GM19468 (cell line): ENCODE data around the gene LRRC53.

ENCODE experiments used
- ATAC-seq: cut with Tn5 transposase; IDR thresholded peaks from one replicate; pipeline ENCODE4 v1.9.1; 2021; ENCODE audit warnings: mild to moderate bottlenecking, moderate library complexity, moderate number of reproducible peaks; ENCODE audit not compliant: unreplicated experiment; ENCODE audit errors: extremely low read depth

Gene LRRC53

GRCh38 chr1:74512170-74512915 lies at the start of gene LRRC53:
Gene LRRC53 (minus strand): TSS chr1:74512611. CDS start chr1:74483349, 29,262 bp downstream.
- ATAC-seq = no peak

DNA sequence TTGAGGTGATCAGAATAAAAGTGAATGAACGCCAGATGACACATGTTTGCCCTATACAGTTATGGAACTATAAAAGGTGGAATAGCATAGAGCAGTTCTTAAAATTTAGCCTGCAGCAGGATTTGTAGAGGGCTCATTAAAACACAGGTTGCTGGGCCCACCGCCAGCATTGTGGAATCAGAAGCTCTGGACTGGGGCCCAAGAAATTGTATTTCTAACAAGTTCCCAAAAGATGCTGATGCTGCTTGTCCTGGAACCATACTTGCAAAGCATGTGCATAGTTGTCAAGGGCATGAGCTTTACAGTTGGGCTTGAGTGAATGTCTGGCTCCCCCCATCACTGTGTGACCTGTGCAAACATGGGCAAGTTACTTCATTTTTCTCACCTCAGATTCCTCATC lies 37.5 kb upstream of the LRRC53 start:
- no peak for ATAC-seq

GRCh38 chr1:74548961-74549750 lies 36.7 kb upstream of the LRRC53 start:
- ATAC-seq = no peak

DNA sequence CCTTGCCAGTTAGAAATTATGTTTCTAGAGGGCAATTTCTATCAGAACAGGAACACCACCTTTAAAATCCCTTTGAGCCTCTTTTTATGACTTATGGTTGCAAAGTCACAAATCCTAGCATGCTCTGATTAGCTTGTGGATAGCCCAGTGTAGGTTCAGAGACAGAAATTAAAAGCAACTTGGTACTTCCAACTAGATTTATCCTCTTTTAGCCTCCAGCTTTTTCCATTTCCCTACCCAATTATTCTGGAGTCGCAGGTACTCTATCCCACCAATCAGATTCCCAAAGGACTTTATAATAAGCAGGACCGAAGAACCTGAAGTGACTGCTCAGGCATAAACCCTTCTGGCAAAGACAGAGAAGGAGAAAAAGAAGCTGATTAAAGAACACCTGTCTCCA lies 33.4 kb upstream of the LRRC53 start:
- no peak for ATAC-seq

DNA sequence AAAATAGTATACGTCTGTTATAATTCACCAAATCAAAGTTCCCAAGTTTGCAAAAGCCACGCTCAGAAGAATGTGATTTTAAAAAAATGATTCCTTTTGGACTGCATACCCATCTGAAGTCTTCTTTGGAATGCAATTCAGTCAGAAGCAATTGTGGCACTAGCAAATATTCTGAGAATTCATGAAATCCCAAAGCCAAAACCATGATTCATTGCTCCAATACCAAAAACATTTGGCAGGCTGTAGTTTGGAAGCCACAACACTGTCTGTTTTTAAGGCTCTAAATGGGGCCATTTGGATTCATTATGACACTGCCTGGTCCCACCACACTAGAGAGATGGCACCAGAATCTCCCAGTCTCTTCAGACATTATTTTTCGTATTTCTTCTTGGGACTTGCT lies 21.8 kb upstream of the LRRC53 start:
- ATAC-seq = no peak

GRCh38 chr1:74531796-74532195 lies 19.4 kb upstream of the LRRC53 start:
- no peak for ATAC-seq

GRCh38 chr1:74530892-74531291 lies 18.5 kb upstream of the LRRC53 start:
- ATAC-seq = no peak

DNA sequence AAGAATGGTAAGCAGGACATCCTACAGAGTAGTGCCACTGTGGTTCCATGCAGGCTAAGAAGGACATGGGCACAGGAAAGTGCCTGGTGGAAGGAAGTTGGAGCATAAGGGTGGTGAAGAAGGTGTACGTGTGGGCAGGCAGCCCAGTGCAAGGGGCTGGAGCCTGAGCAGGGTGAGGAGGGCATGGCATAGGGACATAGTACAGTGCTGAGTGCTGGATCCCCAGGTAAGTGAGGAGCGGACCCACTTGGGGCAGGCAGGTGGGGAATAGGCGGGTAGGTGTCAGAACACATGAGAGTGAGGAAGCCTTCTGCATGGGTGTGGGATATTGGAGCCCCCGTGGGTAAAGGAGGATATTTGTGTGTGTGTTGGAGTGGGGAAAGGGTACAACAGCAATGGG lies 15.7 kb upstream of the LRRC53 start:
- no peak for ATAC-seq

DNA sequence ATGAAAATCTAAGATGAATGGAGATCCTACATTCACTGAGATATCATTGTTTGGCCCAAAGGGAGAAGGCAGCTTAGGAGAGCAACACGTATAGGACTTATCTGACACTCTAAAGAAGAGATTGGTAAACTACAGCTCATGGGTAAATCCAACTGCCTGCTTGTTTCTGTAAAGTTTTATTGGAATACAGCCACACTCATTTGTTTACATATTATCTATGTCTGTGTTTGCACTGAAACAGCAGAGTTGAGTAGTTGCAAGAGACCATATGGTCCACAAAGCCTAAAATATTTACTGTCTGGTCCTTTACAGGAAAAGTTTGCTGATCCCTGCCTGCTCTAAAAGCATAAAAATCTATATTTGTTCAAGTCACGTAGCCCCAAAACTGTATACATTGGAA lies 14.3 kb upstream of the LRRC53 start:
- ATAC-seq = no peak

- no peak for ATAC-seq
Measured at GRCh38 chr1:74523873-74524480, 11.6 kb upstream of the LRRC53 start.

GRCh38 chr1:74522148-74522547 lies 9.7 kb upstream of the LRRC53 start:
- ATAC-seq = no peak

GRCh38 chr1:74517599-74518051 lies 5.2 kb upstream of the LRRC53 start:
- ATAC-seq = peak; percentile 84

DNA sequence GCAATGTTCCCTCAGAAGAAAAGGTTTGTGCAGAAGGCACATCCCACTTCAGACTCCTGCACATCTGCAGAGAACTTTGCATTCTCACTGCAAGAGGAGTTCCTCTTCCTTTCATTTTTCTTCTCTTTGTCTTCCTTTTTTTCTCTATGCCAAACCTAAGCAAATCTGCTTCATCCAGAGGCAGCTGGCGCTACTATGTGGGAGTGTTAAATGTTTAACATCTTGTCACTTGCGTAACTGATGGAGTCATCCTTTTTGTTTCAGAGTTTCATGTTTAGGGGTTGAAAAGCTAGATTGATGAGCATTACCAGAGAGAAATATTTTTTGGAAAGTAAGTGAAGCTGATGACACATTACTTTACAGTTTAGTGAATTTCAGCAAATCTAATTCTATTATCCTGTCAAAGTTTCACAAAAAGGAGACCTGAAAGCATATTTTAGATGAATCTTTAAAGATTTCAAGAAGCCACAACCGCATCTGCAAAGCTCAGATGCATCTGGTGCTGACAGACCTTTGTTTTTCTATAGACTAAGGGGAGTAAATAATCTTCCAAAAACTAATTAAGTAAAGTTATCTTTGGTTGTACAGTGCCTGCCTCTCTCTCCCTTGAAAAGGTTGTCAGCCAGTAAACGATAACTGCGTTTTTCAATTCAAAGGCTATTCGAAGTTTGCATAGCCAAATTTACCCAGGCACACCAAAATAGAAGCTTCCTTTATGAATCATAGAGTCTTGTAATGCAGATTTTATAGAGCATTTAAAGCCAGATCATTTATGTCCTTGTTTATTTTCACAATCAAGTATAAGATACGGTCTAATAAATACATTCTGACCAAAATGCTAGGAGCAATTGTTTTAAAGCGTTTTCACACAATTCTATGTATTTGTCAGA lies 1.2 kb upstream of the LRRC53 start:
- ATAC-seq = no peak

DNA sequence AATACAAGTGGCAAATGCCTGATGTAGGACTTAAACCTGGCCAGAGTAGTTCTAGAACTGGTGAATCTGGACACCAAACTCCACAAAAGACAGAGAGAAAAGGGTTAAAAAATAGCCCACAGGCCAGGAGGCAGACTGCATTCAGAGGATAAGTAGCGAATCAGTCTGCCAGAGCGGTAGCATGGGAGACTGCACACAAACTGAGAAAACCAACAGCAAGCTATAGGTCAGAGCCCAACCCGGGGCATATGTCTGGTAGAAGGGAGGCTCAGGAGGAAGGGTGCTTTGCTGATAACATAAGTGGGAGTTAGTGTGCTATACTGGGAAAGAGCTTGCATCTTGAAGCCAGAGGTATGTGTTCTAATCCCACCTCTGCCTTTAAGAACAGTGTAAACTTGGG lies 4.0 kb downstream of the LRRC53 start:
- ATAC-seq = no peak

DNA sequence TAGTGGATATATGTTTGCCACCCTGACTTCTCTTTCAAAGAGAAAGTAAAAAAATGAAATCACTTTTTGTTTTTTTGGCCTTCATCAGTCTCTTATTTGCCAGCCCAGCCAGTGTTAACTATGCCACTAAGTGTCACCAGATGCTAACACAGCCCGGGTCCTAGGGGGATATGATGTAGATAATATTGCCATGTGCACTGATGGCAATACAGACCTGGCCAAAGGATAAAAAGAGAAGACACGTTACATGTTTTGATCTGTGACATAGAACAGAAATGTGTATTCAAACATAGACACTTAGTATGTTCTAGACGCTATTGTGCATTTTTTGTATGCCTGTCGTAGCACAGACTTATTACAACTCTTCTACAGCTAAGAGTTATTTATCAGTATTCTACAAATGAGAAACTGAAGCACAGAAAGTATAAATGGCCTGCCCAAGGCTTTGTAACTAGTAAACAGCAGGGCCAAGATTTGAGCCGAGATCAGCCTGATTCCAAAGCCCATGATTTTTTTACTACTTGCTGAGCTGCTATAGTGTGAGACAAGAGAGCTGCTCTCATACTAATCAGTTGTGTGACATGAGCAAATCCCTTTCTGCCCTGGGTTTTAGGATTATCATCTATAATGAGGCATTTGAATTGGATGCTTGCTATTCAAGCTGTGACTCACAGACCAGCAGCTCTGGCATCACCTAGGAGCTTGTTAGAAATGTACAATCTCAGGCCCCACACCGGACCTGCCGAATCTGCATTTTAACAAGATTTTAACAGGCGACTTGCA lies 6.3 kb downstream of the LRRC53 start:
- ATAC-seq = no peak

DNA sequence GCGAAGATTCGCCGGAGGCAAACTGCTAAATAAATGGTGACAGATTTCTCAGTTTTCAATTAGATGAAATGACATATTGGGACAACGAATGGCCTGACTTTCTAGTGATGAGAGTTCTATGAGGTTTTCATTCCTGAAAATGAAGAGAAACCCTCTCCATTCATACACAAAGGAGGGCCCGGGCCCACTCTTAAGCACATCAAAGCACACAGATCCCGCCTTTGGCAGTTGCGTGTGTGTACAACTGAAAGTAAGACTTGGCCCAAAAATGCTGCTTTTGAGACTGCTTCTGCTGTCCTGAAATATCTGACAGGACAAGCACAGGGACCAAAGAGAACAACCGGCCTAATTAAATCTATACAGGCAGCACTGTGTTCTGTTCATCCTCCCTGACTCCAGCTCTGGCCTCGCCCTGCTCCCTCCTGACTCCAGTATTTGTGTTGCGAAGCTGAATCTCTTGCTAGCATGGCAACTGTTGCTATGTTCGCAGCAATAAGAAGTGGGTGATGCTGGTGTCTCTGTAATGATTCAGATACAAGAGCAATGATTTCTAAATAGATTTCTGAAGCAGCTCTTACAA lies 7.4 kb downstream of the LRRC53 start:
- ATAC-seq = no peak

DNA sequence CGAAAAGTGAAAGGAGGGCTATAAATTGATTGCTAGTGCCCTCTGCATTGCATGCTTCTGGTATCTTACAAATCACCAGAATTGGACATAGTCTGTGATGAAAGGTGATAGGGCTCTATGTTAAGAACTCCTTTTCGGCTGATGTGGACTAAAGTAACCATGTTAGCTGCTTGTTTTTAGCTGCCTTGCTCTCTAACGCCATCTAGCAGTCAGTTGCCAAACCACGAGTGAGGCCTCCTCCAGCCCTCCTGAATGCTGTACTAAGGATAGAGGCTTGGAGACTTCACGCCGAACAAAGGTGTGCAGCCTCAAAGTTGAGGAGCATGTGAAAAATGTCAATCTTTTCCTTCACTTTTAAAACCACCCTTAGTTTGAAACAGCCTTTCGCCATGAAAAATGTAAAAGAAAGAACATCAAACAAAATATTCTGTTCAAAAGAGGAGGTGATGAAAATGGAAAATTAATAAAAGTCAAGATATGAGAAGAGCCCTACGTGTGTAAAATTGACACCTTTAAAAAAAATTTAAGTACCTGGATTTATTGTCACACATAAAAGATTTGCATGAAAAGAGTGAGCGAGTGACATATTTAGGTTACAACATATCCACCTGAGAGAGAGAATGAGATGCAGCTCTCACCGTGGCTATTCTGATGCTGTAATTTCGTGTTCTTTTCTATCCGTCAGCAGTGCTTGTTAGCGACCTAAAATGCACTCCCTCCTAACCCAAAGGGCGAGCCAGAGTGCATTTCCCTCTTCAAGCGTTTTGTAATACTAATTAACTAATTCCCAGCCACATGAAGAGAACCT lies 8.1 kb downstream of the LRRC53 start:
- peak; percentile 62 for ATAC-seq

GRCh38 chr1:74502858-74503257 lies 9.6 kb downstream of the LRRC53 start:
- ATAC-seq = no peak
